Measurements from ENCODE around the gene MCC.

Gene MCC

GRCh38 chr5:113376640-113377039 is 111.6 kb downstream of the MCC start:
- no peak for DNase-seq (ENCODE audit: extremely low read depth, insufficient read length)
- TF ChIP-seq CTCF (IDR thresholded peaks at IDR 0.05; ENCODE audit: insufficient read depth, low read length, poor library complexity, severe bottlenecking): no peak
- Histone ChIP-seq H3K27me3 (replicated peaks; ENCODE audit: control insufficient read depth, insufficient read depth, low read length) (no peaks in the 10 kb centered on the region), H3K4me3 (replicated peaks; ENCODE audit: low read depth, low read length) (no peak overlapping the region), H3K36me3 (ENCODE audit: control insufficient read depth, insufficient read depth, low read length) (no peaks in the 10 kb centered on the region)

- no peak for DNase-seq (ENCODE audit: extremely low read depth, insufficient read length)
- no peaks in the 10 kb centered on the region for H3K36me3 ChIP-seq (ENCODE audit: control insufficient read depth, insufficient read depth, low read length)
- no peak for TF ChIP-seq CTCF (IDR thresholded peaks at IDR 0.05; ENCODE audit: insufficient read depth, low read length, poor library complexity, severe bottlenecking)
- no peaks in the 10 kb centered on the region for H3K27me3 ChIP-seq (replicated peaks; ENCODE audit: control insufficient read depth, insufficient read depth, low read length)
- no peak overlapping the region for H3K4me3 ChIP-seq (replicated peaks; ENCODE audit: low read depth, low read length)
Measured at GRCh38 chr5:113375480-113376060, 112.7 kb downstream of the MCC start.

GRCh38 chr5:113373426-113373825 is 114.8 kb downstream of the MCC start:
- Histone ChIP-seq H3K36me3 (ENCODE audit: control insufficient read depth, insufficient read depth, low read length) (no peaks in the 10 kb centered on the region), H3K4me3 (replicated peaks; ENCODE audit: low read depth, low read length) (no peak overlapping the region), H3K27me3 (replicated peaks; ENCODE audit: control insufficient read depth, insufficient read depth, low read length) (no peaks in the 10 kb centered on the region)
- no peak for DNase-seq (ENCODE audit: extremely low read depth, insufficient read length)
- no peak for TF ChIP-seq CTCF (IDR thresholded peaks at IDR 0.05; ENCODE audit: insufficient read depth, low read length, poor library complexity, severe bottlenecking)

GRCh38 chr5:113371721-113372196 is 116.5 kb downstream of the MCC start:
- DNase-seq (ENCODE audit: extremely low read depth, insufficient read length): no peak

GRCh38 chr5:113367586-113367985 is 120.7 kb downstream of the MCC start:
- DNase-seq (ENCODE audit: extremely low read depth, insufficient read length): no peak
- Histone ChIP-seq H3K27me3 (replicated peaks; ENCODE audit: control insufficient read depth, insufficient read depth, low read length) (no peaks in the 10 kb centered on the region), H3K36me3 (ENCODE audit: control insufficient read depth, insufficient read depth, low read length) (no peaks in the 10 kb centered on the region), H3K4me3 (replicated peaks; ENCODE audit: low read depth, low read length) (no peak overlapping the region)
- no peak for TF ChIP-seq CTCF (IDR thresholded peaks at IDR 0.05; ENCODE audit: insufficient read depth, low read length, poor library complexity, severe bottlenecking)

More at GRCh38 chr5:113371721-113372196, 116.5 kb downstream of the MCC start:
- Histone ChIP-seq H3K4me3 (replicated peaks; ENCODE audit: low read depth, low read length) (no peak overlapping the region), H3K27me3 (replicated peaks; ENCODE audit: control insufficient read depth, insufficient read depth, low read length) (no peaks in the 10 kb centered on the region), H3K36me3 (ENCODE audit: control insufficient read depth, insufficient read depth, low read length) (no peaks in the 10 kb centered on the region)
- TF ChIP-seq CTCF (IDR thresholded peaks at IDR 0.05; ENCODE audit: insufficient read depth, low read length, poor library complexity, severe bottlenecking): no peak

GRCh38 chr5:113364466-113364865 is 123.8 kb downstream of the MCC start:
- no peak for TF ChIP-seq CTCF (IDR thresholded peaks at IDR 0.05; ENCODE audit: insufficient read depth, low read length, poor library complexity, severe bottlenecking)

More at GRCh38 chr5:113364466-113364865, 123.8 kb downstream of the MCC start:
- no peak overlapping the region for H3K4me3 ChIP-seq (replicated peaks; ENCODE audit: low read depth, low read length)
- no peak for DNase-seq (ENCODE audit: extremely low read depth, insufficient read length)
- H3K27me3 ChIP-seq (replicated peaks; ENCODE audit: control insufficient read depth, insufficient read depth, low read length): no peaks in the 10 kb centered on the region
- no peaks in the 10 kb centered on the region for H3K36me3 ChIP-seq (ENCODE audit: control insufficient read depth, insufficient read depth, low read length)

Data from GM06990 (cell line).